GM23248 (cell line): Measurements from ENCODE around the gene GLE1.

Source experiments
- EZH2 ChIP-seq: fragments of 200-600 bp; sonication (generic); IDR thresholded peaks from 2 replicates; pipeline ENCODE4 v1.6.1; 2018; ENCODE audit warnings: antibody characterized with exemption, mild to moderate bottlenecking; ENCODE audit not compliant: insufficient read depth, poor library complexity, severe bottlenecking
- EZH2phosphoT487 ChIP-seq: fragments of 200-600 bp; sonication (generic); IDR thresholded peaks from 2 replicates; pipeline ENCODE4 v1.6.1; 2018; ENCODE audit warnings: antibody characterized with exemption, moderate library complexity, mild to moderate bottlenecking, low read depth; ENCODE audit not compliant: insufficient read depth

GRCh38 chr9:128493424-128493823, 11.1 kb upstream of the GLE1 start:
- TF ChIP-seq EZH2 (no peak), EZH2phosphoT487 (no peak)
